NCI-H1694 (cell line): ENCODE data around the gene JOSD1.

Source experiments
- DNase-seq: peaks from one replicate; lab custom pipeline; 2025; lab: John Stamatoyannopoulos, UW

Gene JOSD1

GRCh38 chr22:38700789-38701628 is at the start of gene JOSD1:
JOSD1 (minus strand) TSS chr22:38700943; CDS start chr22:38699987, 956 bp downstream.
- peak; percentile 65 for DNase-seq

DNA sequence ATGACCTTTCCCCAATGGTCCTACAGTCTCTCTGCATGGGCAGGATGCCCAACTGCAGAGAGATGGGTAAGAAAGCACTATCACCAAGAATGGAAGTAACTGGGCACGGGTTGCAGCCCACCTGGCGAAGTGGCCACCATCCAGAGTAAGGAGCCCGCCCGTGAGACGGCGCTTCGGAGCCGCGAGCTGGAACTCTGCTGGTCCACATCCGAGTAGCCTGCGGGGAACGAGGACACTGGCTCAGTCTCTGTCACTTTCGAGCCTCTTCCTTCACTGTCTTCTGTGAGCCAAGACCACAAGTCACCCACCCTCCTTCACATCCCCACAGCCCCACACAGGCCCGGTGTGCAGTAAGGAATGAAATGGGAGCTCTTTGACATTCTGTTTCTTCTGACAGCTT is 49.4 kb upstream of the JOSD1 start:
- DNase-seq = no peak

GRCh38 chr22:38748487-38749136 is 47.9 kb upstream of the JOSD1 start:
- DNase-seq = no peak

DNA sequence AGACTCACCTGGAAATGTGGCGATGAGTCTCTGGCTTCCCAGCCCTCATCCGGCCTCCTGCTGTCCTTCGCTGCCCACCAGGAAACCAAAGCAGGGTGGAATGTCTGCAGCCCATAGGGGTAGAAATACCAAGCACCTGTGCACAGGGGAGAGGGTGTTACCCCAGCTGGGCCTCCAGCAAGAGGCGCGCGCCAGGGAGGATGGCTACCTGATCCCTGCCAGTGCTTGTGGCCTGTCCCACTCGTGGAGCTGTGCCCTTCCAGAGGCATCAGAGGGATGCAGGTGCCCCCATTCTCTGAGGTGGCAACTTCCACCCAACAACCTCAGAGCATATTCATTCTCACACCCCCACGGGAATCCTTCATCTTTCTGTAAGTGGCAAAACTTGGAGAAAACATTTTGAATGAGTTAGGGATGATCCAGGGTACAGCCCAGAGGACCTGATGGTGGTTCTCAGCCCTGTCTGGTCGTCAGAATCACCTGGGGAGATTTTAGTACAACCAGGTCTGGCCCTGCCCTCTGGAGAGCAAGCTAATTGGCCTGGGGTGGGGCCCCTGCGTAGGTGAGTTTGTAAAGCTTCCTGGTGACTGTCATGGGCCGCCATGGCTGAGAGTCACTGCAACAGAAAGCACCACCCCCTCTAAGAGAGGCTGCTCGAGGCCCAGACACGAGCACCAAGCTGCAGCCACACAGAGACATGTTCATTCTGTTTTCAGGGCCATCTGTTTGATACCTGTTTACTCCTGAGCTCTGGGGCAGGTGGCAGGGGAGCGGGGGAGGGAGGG is 45.1 kb upstream of the JOSD1 start:
- DNase-seq = no peak

DNA sequence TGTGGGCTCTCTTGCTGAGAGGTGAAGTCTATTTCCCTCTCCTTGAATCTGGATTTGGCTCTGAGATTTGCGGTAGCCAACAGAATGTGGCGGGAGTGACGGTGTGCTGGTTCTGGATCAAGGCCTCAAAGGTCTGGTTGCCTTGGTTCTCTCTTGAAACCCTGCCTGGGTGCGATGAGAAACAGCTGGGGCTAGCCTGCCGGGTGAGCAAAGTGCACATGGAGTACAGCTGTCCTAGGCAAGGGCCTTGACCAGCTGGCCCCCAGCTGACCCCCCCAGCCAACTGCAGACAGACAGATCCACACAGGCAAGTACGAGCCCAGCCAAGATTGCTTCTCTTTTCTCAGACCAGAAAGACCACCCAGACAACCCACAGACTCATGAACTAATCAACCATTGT is 44.2 kb upstream of the JOSD1 start:
- DNase-seq = no peak

- DNase-seq = no peak
Measured at GRCh38 chr22:38742176-38742942, 41.6 kb upstream of the JOSD1 start.

- no peak for DNase-seq
Measured at GRCh38 chr22:38741576-38741975, 40.8 kb upstream of the JOSD1 start.

DNA sequence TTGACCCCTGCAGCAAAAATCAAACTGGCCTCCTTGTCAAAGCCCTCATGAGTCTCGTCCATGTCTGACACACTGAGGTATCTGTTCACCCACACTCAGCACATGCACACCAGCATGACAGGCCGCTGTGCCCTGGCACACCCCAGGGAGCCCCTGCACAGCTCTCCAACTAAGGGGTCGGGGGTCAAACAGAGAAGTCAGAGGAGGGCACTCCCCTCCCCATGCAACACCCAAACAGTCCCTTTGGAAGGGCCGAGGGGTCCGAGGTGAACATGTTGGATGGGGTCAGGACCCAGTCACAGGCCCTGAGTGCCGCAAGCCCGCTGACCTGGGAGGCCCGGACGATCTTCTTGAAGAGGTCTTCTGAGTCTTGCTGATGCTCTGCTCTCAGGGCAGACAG is 40.4 kb upstream of the JOSD1 start:
- DNase-seq = no peak

GRCh38 chr22:38740754-38741153 is 40.0 kb upstream of the JOSD1 start:
- no peak for DNase-seq

GRCh38 chr22:38740116-38740723 is 39.5 kb upstream of the JOSD1 start:
- DNase-seq = no peak

DNA sequence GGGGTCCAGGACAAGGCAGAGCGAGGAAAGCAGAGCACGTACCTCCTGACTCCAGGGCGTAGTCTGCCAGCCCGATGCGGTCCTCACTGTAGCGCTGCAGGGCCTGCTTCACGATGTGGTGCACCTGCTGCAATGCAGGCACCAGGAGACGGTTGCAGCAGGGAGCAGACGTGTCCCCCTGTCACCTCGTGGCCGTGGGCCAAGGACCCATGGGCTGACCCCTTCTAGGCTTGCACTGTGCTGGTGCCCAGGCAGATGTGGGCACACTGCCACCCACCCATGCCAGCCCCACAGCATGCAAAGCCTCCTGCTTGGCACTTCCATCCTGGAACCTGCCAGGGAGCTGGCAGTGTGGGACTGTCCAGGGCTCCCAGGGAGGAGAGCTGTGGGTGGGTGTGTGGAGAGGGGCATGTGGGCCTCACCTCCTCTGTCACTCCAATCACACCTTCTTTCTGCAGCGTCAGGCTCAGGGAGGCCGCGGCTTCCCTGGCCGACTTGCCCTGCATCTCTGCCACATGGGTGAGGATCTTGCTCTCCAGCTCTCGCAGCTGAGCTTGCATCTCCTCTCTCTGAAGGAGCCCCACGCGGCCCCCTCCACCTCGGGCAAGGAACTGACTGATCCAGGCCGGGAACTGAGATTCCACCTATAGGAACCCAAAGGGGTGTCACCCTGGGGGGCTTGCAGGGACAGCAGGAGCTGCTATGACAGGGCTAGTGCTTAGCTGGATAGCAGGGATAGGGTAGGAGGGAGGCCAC is 38.7 kb upstream of the JOSD1 start:
- no peak for DNase-seq

DNA sequence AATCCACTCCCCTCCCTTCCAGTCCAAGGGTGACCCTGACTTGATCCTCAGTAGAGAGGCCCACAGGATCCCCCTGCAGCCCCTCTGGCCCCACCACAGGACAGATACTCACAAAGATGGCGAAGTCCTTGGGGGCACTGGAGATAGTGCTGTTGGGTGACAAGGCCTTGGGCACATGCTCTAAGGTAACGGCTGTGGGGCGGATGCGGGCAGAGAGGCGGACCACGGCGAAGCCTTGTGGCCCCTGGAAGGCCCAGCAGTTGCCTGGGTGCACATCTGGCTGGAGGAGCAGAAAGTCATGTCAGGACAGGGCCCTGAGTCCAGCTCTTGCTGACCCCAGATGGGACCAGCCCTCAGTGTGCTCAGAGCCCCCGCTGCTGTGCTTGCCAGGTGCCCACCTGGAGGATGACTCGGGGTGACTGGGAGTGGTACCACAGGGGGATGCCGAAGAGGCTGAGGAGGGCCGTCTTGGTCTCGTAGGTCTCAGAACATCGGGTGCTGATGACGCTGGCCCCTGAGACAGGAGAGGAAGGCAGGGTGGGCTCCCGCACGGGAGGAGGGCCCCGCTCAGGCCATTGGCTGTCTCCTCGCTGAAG is 37.8 kb upstream of the JOSD1 start:
- DNase-seq = no peak

DNA sequence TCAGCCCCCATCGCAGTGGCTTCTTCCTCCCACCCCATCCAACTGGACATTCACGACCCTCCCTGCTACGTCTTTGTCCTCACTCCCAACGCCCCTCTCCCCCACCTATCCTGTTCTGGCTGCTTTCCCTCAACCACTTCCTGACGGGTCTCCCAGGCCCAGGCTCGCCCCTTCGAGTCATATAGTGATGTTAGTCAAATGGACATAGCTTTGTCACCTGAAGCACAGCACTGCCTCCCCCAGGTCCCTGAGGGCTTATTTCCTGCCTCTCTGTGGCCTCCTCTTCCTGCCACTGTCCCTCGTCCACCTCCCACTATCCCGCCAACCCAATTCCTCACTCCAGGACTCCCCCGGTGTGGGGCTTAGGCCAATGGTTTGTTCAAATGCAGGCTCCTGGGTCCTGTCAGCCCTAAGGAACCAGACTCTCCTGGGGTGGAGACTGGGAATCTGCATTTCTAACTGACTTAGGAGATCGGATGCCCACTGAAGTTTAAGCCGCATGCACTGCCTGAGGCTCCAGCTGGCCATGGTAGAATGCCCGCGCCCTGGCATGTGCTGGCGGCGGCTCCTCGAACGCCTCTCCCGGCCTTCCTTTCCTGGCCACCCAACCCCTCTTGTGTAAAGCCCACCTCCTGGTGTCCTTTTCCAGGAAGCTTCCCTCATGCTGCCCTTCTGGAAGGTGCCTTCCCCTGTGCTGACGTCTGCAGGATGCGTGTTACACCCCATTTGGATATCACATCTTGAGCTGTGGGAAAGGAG is 36.7 kb upstream of the JOSD1 start:
- DNase-seq = no peak

DNA sequence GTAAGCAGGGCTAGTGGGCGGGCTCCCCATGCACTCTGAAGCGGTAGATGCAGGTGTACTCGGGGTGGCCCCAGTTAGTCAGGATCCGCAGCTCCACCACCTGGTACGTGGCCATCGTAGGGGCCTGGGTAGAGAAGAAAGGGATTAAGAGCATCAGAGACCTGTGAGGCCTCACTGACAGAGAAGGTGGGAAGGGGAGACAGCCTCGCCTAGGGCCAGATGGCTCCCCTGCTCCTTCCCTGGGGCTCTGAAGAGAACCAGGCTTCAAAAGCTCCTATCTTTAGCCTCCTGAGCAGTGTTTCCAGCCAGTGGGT is 35.5 kb upstream of the JOSD1 start:
- no peak for DNase-seq

DNA sequence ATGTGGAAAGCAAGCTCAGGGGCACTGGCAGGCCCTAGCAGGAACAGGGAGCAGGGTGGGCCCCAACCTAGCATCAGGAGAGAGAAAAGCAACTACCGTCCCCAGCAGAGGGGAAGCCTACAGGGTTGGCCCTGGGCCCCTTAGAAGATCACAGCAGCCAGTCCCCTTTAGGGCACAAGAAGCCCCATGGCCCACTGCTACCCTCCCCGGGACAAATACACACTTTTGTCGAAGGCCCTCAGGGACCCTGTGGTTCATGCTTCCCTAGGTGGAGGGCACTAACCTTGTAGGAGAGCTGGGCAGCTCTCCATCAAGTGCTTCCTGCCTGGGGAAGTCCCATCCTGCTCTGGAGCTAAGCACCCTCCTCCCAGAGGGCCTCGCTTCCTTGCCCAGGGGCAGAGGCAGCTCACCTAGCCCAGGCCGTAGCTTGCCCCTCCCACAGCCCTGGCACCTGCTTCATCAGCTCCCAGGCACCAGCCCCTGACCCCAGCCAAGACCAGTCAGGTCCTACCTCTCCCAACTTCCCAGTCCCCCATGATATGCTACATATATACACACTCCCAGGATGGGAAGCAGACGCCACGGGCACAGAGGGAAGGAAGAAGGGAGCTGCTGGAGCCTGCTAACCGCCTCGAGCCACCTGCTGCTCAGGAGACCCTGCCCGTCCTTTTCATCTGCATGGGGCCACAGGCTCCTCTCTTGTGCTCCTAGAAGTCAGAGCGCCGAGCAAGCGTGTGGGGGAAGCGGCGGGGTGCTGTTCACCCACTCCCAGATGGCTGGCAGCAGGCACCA is 34.9 kb upstream of the JOSD1 start:
- no peak for DNase-seq

GRCh38 chr22:38735126-38735464 is 34.4 kb upstream of the JOSD1 start:
- DNase-seq = no peak

DNA sequence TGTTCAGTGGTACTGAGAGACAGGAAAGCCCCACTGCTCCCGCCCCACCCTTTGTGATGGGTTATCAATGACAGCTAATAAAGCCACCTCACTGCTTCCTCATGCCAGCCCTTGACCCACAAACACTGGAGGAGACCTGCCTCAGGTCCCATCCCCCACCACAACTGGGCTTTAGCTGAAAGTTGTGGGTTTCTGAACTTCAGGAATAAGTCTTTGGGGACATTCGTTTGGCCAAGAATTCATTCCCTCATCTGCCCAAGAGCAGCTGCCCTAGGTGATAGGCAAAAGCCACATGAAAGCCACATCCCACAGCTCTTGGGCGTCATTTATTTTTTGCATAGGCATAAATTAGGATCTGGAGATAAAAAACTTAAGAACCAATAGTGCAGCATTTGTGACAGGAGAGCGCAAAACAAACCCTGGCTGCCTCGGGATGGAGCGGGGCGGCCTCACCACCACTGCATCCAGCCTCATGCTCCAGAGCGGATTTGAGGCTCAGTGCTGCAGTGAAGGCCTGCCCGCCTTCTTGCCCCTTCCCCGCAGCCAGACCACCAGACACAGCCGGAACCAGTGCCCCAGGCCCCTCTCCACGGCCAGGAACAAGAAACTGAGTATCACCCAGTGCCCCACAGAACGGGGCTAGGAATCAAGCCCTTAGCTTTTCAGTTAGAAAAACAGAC is 33.8 kb upstream of the JOSD1 start:
- DNase-seq = no peak

GRCh38 chr22:38733724-38734381 is 33.1 kb upstream of the JOSD1 start:
- peak; percentile 54 for DNase-seq
